ENCODE data around the gene ARNT2. TPM values are rescaled to one million over a fixed set of nuclear protein-coding genes. Genes with fewer than 3 reads are reported as not detected.
"Not testable (repeated sequence)": the region's sequence is repeated elsewhere in the genome, so short reads cannot be mapped to it uniquely, and the experiment has no call there.

The ARNT2 gene
- polyA plus RNA-seq, 1 experiment: 44.6 TPM

- no peak for DNase-seq (ENCODE audit: low read depth)
- H3K4me3 ChIP-seq (ENCODE audit: low read depth, low read length): no peak overlapping the region
- ChIA-PET POLR2A (no interaction called here), CTCF (interaction anchor here (1.3 kb wide), 1 partner anchor 10 kb away, joined by 3 read pairs; no protein-coding TSS in a partner anchor)
- TF ChIP-seq CTCF (IDR thresholded peaks at IDR 0.05; ENCODE audit: insufficient read depth, low read depth, low read length): no peak
- H3K27me3 ChIP-seq (ENCODE audit: control insufficient read depth, insufficient read depth, low read length): peaks cover 10% of the 10 kb centered on the region
- H3K36me3 ChIP-seq (ENCODE audit: control insufficient read depth, insufficient read depth, low read length): no peaks in the 10 kb centered on the region
Measured at GRCh38 chr15:80386151-80386550, 18.0 kb upstream of the ARNT2 start.

GRCh38 chr15:80388326-80388725 is 15.9 kb upstream of the ARNT2 start:
- no peak overlapping the region for H3K4me3 ChIP-seq (ENCODE audit: low read depth, low read length)
- no peak for DNase-seq (ENCODE audit: low read depth)
- no peaks in the 10 kb centered on the region for H3K36me3 ChIP-seq (ENCODE audit: control insufficient read depth, insufficient read depth, low read length)
- CTCF ChIA-PET: interaction anchor here (0.8 kb wide), 1 partner anchor 30 kb away, joined by 3 read pairs; no protein-coding TSS in a partner anchor
- TF ChIP-seq CTCF (IDR thresholded peaks at IDR 0.05; ENCODE audit: insufficient read depth, low read depth, low read length): no peak
- POLR2A ChIA-PET: no interaction called here
- peaks cover 10% of the 10 kb centered on the region for H3K27me3 ChIP-seq (ENCODE audit: control insufficient read depth, insufficient read depth, low read length)

GRCh38 chr15:80389370-80389769 is 14.8 kb upstream of the ARNT2 start:
- no peaks in the 10 kb centered on the region for H3K36me3 ChIP-seq (ENCODE audit: control insufficient read depth, insufficient read depth, low read length)
- ChIA-PET CTCF (no interaction called here), POLR2A (no interaction called here)
- H3K27me3 ChIP-seq (ENCODE audit: control insufficient read depth, insufficient read depth, low read length): peaks cover 10% of the 10 kb centered on the region
- TF ChIP-seq CTCF (IDR thresholded peaks at IDR 0.05; ENCODE audit: insufficient read depth, low read depth, low read length): no peak
- H3K4me3 ChIP-seq (ENCODE audit: low read depth, low read length): no peak overlapping the region
- DNase-seq (ENCODE audit: low read depth): no peak

GRCh38 chr15:80390942-80391341 is 13.2 kb upstream of the ARNT2 start:
- DNase-seq (ENCODE audit: low read depth); POLR2A ChIA-PET; H3K27me3 ChIP-seq (ENCODE audit: control insufficient read depth, insufficient read depth, low read length); H3K36me3 ChIP-seq (ENCODE audit: control insufficient read depth, insufficient read depth, low read length); H3K4me3 ChIP-seq (ENCODE audit: low read depth, low read length); CTCF ChIA-PET: not testable (repeated sequence)

- CTCF ChIA-PET: no interaction called here
- no peak for DNase-seq (ENCODE audit: low read depth)
Measured at GRCh38 chr15:80395616-80396015, 8.6 kb upstream of the ARNT2 start.

More at GRCh38 chr15:80395616-80396015, 8.6 kb upstream of the ARNT2 start:
- no peak overlapping the region for H3K4me3 ChIP-seq (ENCODE audit: low read depth, low read length)
- TF ChIP-seq CTCF (IDR thresholded peaks at IDR 0.05; ENCODE audit: insufficient read depth, low read depth, low read length): no peak
- no peaks in the 10 kb centered on the region for H3K36me3 ChIP-seq (ENCODE audit: control insufficient read depth, insufficient read depth, low read length)
- H3K27me3 ChIP-seq (ENCODE audit: control insufficient read depth, insufficient read depth, low read length): peaks cover 6% of the 10 kb centered on the region
- POLR2A ChIA-PET: no interaction called here

All from BJ (cell line).